ENCODE data around the gene RNPEPL1. TPM values are rescaled to one million over a fixed set of nuclear protein-coding genes. Genes with fewer than 3 reads are reported as not detected.

RNPEPL1 gene
- total RNA-seq, 1 experiment from 2014 or later: 22.6 TPM

DNA sequence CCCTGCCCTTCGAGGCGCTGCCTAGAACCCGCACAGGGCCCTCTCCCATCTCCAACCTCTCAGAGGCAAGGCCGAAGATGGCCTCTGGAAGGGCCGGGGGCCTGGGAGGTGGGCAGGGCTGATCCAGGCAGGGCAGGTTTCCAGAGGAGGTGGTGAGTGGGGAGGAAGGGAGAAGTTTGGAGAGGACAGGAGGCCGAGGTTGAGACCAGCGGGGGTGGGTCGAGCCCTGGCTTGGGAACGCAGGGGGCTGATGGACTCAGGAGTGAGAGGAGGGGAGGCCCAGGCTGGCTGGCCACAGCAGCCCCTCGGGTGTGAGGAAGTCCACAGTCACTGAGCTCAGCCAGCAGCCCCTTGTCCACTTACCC lies 28.8 kb downstream of the RNPEPL1 start:
- Mint-ChIP-seq H3K36me3 (ENCODE audit: insufficient read depth, unreplicated experiment) (no peaks in the 10 kb centered on the region), H3K4me1 (ENCODE audit: low read depth, unreplicated experiment) (no peaks in the 10 kb centered on the region), H3K27ac (ENCODE audit: unreplicated experiment) (no peak overlapping the region), H3K9me3 (ENCODE audit: unreplicated experiment) (no peaks in the 10 kb centered on the region), H3K27me3 (ENCODE audit: insufficient read depth, unreplicated experiment) (no peaks in the 10 kb centered on the region), H3K4me3 (ENCODE audit: unreplicated experiment) (no peak overlapping the region)
- intact Hi-C loops (cut with micrococcal nuclease; ENCODE audit: unreplicated experiment): no loop called here
- POLR2A ChIA-PET: no interaction called here
- BruUV-seq (replicated peaks): no TSS peak
- no peaks in the 10 kb centered on the region for H3K9me3 ChIP-seq
- H3K4me1 ChIP-seq: no peaks in the 10 kb centered on the region
- peak in 1 of 2 experiments; percentile 8 for DNase-seq
- TF ChIP-seq, protein P1, sequence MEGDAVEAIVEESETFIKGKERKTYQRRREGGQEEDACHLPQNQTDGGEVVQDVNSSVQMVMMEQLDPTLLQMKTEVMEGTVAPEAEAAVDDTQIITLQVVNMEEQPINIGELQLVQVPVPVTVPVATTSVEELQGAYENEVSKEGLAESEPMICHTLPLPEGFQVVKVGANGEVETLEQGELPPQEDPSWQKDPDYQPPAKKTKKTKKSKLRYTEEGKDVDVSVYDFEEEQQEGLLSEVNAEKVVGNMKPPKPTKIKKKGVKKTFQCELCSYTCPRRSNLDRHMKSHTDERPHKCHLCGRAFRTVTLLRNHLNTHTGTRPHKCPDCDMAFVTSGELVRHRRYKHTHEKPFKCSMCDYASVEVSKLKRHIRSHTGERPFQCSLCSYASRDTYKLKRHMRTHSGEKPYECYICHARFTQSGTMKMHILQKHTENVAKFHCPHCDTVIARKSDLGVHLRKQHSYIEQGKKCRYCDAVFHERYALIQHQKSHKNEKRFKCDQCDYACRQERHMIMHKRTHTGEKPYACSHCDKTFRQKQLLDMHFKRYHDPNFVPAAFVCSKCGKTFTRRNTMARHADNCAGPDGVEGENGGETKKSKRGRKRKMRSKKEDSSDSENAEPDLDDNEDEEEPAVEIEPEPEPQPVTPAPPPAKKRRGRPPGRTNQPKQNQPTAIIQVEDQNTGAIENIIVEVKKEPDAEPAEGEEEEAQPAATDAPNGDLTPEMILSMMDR (IDR thresholded peaks at IDR 0.05; ENCODE audit: insufficient read depth in 1 of 2, low read depth in 1 of 2, low read length in 1 of 2, severe bottlenecking in 1 of 2, unreplicated experiment in 1 of 2): no peak
- CTCF ChIA-PET: interaction anchor here (1.0 kb wide), 1 partner anchor 10 kb away, joined by 3 read pairs; no protein-coding TSS in a partner anchor
- H3K36me3 ChIP-seq (ENCODE audit: control insufficient read depth, insufficient read depth, low read length): no peaks in the 10 kb centered on the region; the same call in 1 of the 2 replicates
- H3K27me3 ChIP-seq (replicated peaks; ENCODE audit: control insufficient read depth, insufficient read depth, low read length): no peaks in the 10 kb centered on the region
- H3K4me3 ChIP-seq (ENCODE audit: low read depth, low read length): no peak overlapping the region

GRCh38 chr2:240597419-240598181 lies 29.3 kb downstream of the RNPEPL1 start:
- Mint-ChIP-seq H3K36me3 (ENCODE audit: insufficient read depth, unreplicated experiment) (no peaks in the 10 kb centered on the region), H3K27me3 (ENCODE audit: insufficient read depth, unreplicated experiment) (no peaks in the 10 kb centered on the region), H3K4me3 (ENCODE audit: unreplicated experiment) (no peak overlapping the region), H3K27ac (ENCODE audit: unreplicated experiment) (no peak overlapping the region), H3K9me3 (ENCODE audit: unreplicated experiment) (no peaks in the 10 kb centered on the region), H3K4me1 (ENCODE audit: low read depth, unreplicated experiment) (no peaks in the 10 kb centered on the region)
- no peaks in the 10 kb centered on the region for H3K4me1 ChIP-seq
- no peaks in the 10 kb centered on the region for H3K27me3 ChIP-seq (replicated peaks; ENCODE audit: control insufficient read depth, insufficient read depth, low read length)
- ChIA-PET CTCF (interaction anchor here (1.0 kb wide), 1 partner anchor 11 kb away, joined by 3 read pairs; no protein-coding TSS in a partner anchor), POLR2A (no interaction called here)
- intact Hi-C loops (cut with micrococcal nuclease; ENCODE audit: unreplicated experiment): no loop called here
- H3K36me3 ChIP-seq (ENCODE audit: control insufficient read depth, insufficient read depth, low read length): no peaks in the 10 kb centered on the region; the same call in 1 of the 2 replicates
- TF ChIP-seq, protein P1 (IDR thresholded peaks at IDR 0.05; ENCODE audit: insufficient read depth in 1 of 2, low read depth in 1 of 2, low read length in 1 of 2, severe bottlenecking in 1 of 2, unreplicated experiment in 1 of 2): no peak
- no peak overlapping the region for H3K4me3 ChIP-seq (ENCODE audit: low read depth, low read length)
- no TSS peak for BruUV-seq (replicated peaks)
- peak in 1 of 2 experiments; percentile 13 for DNase-seq
- no peaks in the 10 kb centered on the region for H3K9me3 ChIP-seq

GRCh38 chr2:240598311-240598911 lies 30.1 kb downstream of the RNPEPL1 start:
- POLR2A ChIA-PET: no interaction called here
- BruUV-seq (replicated peaks): no TSS peak
- TF ChIP-seq, protein P1 (IDR thresholded peaks at IDR 0.05; ENCODE audit: insufficient read depth in 1 of 2, low read depth in 1 of 2, low read length in 1 of 2, severe bottlenecking in 1 of 2, unreplicated experiment in 1 of 2): no peak

More at GRCh38 chr2:240598311-240598911, 30.1 kb downstream of the RNPEPL1 start:
- Mint-ChIP-seq H3K36me3 (ENCODE audit: insufficient read depth, unreplicated experiment) (no peaks in the 10 kb centered on the region), H3K4me3 (ENCODE audit: unreplicated experiment) (no peak overlapping the region), H3K27me3 (ENCODE audit: insufficient read depth, unreplicated experiment) (no peaks in the 10 kb centered on the region), H3K27ac (ENCODE audit: unreplicated experiment) (no peak overlapping the region), H3K9me3 (ENCODE audit: unreplicated experiment) (no peaks in the 10 kb centered on the region), H3K4me1 (ENCODE audit: low read depth, unreplicated experiment) (no peaks in the 10 kb centered on the region)
- H3K36me3 ChIP-seq (ENCODE audit: control insufficient read depth, insufficient read depth, low read length): no peaks in the 10 kb centered on the region; the same call in 1 of the 2 replicates
- intact Hi-C loops (cut with micrococcal nuclease; ENCODE audit: unreplicated experiment): no loop called here
- DNase-seq: peak in 1 of 2 experiments; percentile 25
- no peak overlapping the region for H3K4me3 ChIP-seq (ENCODE audit: low read depth, low read length)
- H3K4me1 ChIP-seq: no peaks in the 10 kb centered on the region
- CTCF ChIA-PET: no interaction called here
- no peaks in the 10 kb centered on the region for H3K9me3 ChIP-seq
- H3K27me3 ChIP-seq (replicated peaks; ENCODE audit: control insufficient read depth, insufficient read depth, low read length): no peaks in the 10 kb centered on the region
